Measurements from ENCODE around the gene GOLM1.

- TF ChIP-seq POLR2AphosphoS5 (IDR thresholded peaks at IDR 0.05) (no peak), CTCF (IDR thresholded peaks at IDR 0.05) (no peak), POLR2A (IDR thresholded peaks at IDR 0.05) (no peak), EP300 (IDR thresholded peaks at IDR 0.05) (no peak)
Measured at GRCh38 chr9:86119457-86119856, 20.1 kb upstream of the GOLM1 start.

Data from sigmoid colon (tissue), 4 donors.